Measurements from ENCODE around the gene PANK2.

Gene PANK2

DNA sequence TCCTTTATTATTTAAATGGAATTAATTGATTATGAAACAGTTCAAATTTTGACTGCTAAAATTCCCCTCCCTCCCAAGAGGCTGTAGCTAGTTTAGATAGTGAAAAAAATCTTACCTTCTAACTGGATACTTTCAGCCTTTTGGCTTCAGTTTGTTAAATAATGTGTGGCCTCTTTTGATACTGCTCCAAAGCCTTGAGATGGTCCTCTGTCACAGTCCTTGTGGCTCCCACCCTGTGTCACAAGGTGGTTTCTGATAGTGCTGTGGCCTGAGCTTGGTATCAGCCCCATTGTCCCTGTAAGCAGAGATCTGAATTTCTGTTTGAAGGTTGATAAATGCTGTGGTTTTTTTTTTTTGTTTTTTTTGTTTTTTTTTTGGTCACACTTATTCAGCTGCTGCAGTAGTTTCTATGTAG is 20.8 kb downstream of the PANK2 start:
- H3K9me3 ChIP-seq (ENCODE audit: control insufficient read depth in 2 of 2, low read length in 2 of 2), result no peaks in the 10 kb centered on the region
- H3K4me3 ChIP-seq (ENCODE audit: low read length in 2 of 2), result no peak overlapping the region
- H3K27ac ChIP-seq (ENCODE audit: low read depth in 2 of 2, low read length in 2 of 2), result no peak overlapping the region
- H3K4me1 ChIP-seq (ENCODE audit: control insufficient read depth in 2 of 2, insufficient read depth in 2 of 2, low read length in 2 of 2), result peaks cover 14 to 19% of the 10 kb centered on the region in 2 donors
- H3K36me3 ChIP-seq (ENCODE audit: control insufficient read depth in 2 of 2, insufficient read depth in 2 of 2, low read length in 2 of 2), result peaks cover 17 to 18% of the 10 kb centered on the region in 2 donors
- no peak overlapping the region for H3K9ac ChIP-seq (ENCODE audit: low read depth in 1 of 2, low read length in 2 of 2)
- H3K27me3 ChIP-seq (ENCODE audit: control insufficient read depth in 2 of 2, insufficient read depth in 2 of 2, low read length in 2 of 2), result no peaks in the 10 kb centered on the region

DNA sequence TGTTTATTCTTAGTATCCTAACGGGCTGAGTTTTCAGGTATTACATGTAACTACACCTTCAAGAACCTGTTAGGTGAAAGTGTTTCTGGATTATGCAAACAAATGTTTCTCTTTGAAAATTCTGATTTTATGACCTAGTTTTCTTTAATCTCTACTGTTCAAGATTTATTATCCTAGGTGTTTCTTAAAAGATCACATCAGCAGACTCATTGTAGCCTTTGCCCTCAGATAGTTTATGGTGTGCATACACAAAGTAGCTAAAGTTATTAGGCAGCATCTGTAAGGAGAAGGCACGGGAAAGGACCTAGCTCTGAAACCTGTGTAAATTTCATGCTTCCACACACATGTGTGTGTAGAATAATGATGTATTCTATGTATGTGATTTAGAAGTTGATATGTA is 21.7 kb downstream of the PANK2 start:
- Histone ChIP-seq H3K4me3 (ENCODE audit: low read length in 2 of 2) (no peak overlapping the region), H3K27me3 (ENCODE audit: control insufficient read depth in 2 of 2, insufficient read depth in 2 of 2, low read length in 2 of 2) (no peaks in the 10 kb centered on the region), H3K4me1 (ENCODE audit: control insufficient read depth in 2 of 2, insufficient read depth in 2 of 2, low read length in 2 of 2) (peaks cover 14 to 19% of the 10 kb centered on the region in 2 donors), H3K36me3 (ENCODE audit: control insufficient read depth in 2 of 2, insufficient read depth in 2 of 2, low read length in 2 of 2) (peaks cover 17 to 18% of the 10 kb centered on the region in 2 donors), H3K27ac (ENCODE audit: low read depth in 2 of 2, low read length in 2 of 2) (no peak overlapping the region), H3K9ac (ENCODE audit: low read depth in 1 of 2, low read length in 2 of 2) (no peak overlapping the region), H3K9me3 (ENCODE audit: control insufficient read depth in 2 of 2, low read length in 2 of 2) (no peaks in the 10 kb centered on the region)

DNA sequence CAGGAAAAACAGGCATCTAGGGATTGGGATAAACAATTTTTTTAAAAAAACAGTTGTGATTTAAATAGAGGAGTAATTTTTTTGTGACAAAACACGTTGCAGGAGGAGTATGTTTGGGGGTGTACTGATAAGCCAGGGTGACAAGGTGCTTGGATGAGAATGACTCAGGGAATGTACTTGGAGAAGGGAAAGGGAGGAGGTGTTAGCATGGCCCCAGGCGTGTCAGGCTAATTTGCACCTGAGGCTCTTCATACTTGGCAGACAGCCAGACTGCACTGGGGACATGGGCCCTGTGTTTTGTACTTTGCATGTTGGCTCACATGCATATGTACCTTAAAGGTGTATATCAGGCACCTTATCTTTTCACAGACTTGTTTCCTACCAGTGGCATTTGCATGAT is 22.8 kb downstream of the PANK2 start:
- Histone ChIP-seq H3K9ac (ENCODE audit: low read depth in 1 of 2, low read length in 2 of 2) (no peak overlapping the region), H3K27me3 (ENCODE audit: control insufficient read depth in 2 of 2, insufficient read depth in 2 of 2, low read length in 2 of 2) (no peaks in the 10 kb centered on the region), H3K27ac (ENCODE audit: low read depth in 2 of 2, low read length in 2 of 2) (no peak overlapping the region), H3K4me1 (ENCODE audit: control insufficient read depth in 2 of 2, insufficient read depth in 2 of 2, low read length in 2 of 2) (peaks cover 14 to 19% of the 10 kb centered on the region in 2 donors), H3K36me3 (ENCODE audit: control insufficient read depth in 2 of 2, insufficient read depth in 2 of 2, low read length in 2 of 2) (peaks cover 25 to 26% of the 10 kb centered on the region in 2 donors), H3K9me3 (ENCODE audit: control insufficient read depth in 2 of 2, low read length in 2 of 2) (no peaks in the 10 kb centered on the region), H3K4me3 (ENCODE audit: low read length in 2 of 2) (no peak overlapping the region)

DNA sequence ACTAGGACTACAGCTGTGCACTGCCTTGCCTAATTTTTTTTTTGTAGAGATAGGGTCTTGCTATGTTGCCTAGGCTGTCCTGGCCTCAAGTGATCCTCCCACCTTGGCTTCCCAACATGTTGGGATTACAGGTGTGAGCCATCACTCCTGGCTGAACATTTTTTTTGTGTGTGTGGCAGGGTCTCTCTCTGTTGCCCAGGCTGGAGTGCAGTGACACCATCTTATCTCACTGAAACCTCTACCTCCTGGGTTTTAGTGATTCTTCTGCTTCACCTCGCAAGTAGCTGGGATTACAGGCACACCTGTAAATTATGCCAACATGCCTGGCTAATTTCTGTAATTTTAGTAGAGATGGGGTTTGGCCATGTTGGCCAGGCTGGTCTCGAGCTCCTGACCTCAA is 25.3 kb downstream of the PANK2 start:
- Histone ChIP-seq H3K27ac (ENCODE audit: low read depth in 2 of 2, low read length in 2 of 2) (no peak overlapping the region), H3K9ac (ENCODE audit: low read depth in 1 of 2, low read length in 2 of 2) (no peak overlapping the region), H3K4me3 (ENCODE audit: low read length in 2 of 2) (no peak overlapping the region), H3K27me3 (ENCODE audit: control insufficient read depth in 2 of 2, insufficient read depth in 2 of 2, low read length in 2 of 2) (no peaks in the 10 kb centered on the region), H3K9me3 (ENCODE audit: control insufficient read depth in 2 of 2, low read length in 2 of 2) (no peaks in the 10 kb centered on the region), H3K4me1 (ENCODE audit: control insufficient read depth in 2 of 2, insufficient read depth in 2 of 2, low read length in 2 of 2) (peaks cover 14 to 19% of the 10 kb centered on the region in 2 donors), H3K36me3 (ENCODE audit: control insufficient read depth in 2 of 2, insufficient read depth in 2 of 2, low read length in 2 of 2) (peaks cover 31 to 32% of the 10 kb centered on the region in 2 donors)

DNA sequence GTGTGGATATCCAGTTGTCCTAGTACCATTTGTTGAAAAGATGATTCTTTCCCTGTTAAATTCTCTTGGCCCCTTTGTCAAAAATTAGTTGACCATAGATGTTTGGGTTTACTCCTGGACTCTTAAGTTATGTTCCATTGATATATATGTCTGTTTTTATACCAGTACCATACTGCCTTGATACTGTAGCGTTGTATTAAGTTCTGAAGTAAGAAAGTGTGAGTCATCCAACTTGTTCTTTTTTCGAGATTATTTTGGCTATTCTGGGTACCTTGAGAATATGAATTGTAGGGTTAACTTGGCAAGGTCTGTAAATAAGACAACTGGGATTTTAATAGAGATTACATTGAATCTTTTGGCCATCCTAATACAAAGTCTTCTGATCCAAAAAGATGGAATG is 26.5 kb downstream of the PANK2 start:
- Histone ChIP-seq H3K4me3 (ENCODE audit: low read length in 2 of 2) (no peak overlapping the region), H3K9ac (ENCODE audit: low read depth in 1 of 2, low read length in 2 of 2) (no peak overlapping the region), H3K36me3 (ENCODE audit: control insufficient read depth in 2 of 2, insufficient read depth in 2 of 2, low read length in 2 of 2) (peaks cover 29 to 33% of the 10 kb centered on the region in 2 donors), H3K4me1 (ENCODE audit: control insufficient read depth in 2 of 2, insufficient read depth in 2 of 2, low read length in 2 of 2) (peaks cover 9 to 13% of the 10 kb centered on the region in 2 donors), H3K27ac (ENCODE audit: low read depth in 2 of 2, low read length in 2 of 2) (no peak overlapping the region), H3K9me3 (ENCODE audit: control insufficient read depth in 2 of 2, low read length in 2 of 2) (no peaks in the 10 kb centered on the region), H3K27me3 (ENCODE audit: control insufficient read depth in 2 of 2, insufficient read depth in 2 of 2, low read length in 2 of 2) (no peaks in the 10 kb centered on the region)

DNA sequence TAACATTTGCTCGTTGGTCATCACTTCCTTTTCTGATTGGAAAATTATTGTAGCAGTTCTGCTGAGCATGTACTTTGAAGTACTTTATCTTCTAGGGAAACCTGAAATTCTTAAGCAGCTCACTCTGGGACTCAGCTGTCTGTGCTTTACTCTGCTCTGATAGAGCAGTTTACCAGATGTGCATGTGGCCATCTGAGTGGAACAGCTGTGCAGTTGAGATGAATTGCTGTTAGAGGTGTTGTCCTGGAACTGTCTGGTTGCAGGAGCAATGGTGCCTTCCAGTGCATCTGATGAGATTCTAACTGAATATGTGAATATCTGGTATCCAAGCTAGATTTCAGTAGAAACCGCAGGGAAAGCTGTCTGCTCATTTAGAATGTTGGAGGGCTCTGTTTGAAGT is 27.2 kb downstream of the PANK2 start:
- Histone ChIP-seq H3K9ac (ENCODE audit: low read depth in 1 of 2, low read length in 2 of 2) (no peak overlapping the region), H3K4me3 (ENCODE audit: low read length in 2 of 2) (no peak overlapping the region), H3K27me3 (ENCODE audit: control insufficient read depth in 2 of 2, insufficient read depth in 2 of 2, low read length in 2 of 2) (no peaks in the 10 kb centered on the region), H3K4me1 (ENCODE audit: control insufficient read depth in 2 of 2, insufficient read depth in 2 of 2, low read length in 2 of 2) (peaks cover 9 to 13% of the 10 kb centered on the region in 2 donors), H3K36me3 (ENCODE audit: control insufficient read depth in 2 of 2, insufficient read depth in 2 of 2, low read length in 2 of 2) (peaks cover 31 to 33% of the 10 kb centered on the region in 2 donors), H3K27ac (ENCODE audit: low read depth in 2 of 2, low read length in 2 of 2) (no peak overlapping the region), H3K9me3 (ENCODE audit: control insufficient read depth in 2 of 2, low read length in 2 of 2) (no peaks in the 10 kb centered on the region)

DNA sequence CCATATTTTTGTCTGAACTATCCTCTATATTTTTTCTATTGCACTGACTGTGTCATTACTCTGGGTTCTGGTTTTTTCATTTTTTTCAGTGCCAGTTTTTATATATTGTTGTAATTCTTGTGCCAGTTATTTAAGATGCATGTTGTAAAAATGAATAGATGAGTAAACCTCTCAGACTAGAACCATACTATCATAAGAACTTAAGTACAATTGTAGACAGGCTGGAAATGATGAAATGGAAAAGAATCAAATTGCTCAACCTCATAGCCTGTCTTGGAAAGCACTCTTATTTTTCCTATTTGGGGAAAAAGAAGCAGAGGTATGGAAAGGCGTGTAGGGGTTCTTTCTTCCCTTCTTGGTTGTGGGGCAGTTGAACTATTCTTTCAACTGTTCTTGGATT is 30.2 kb downstream of the PANK2 start:
- H3K9me3 ChIP-seq (ENCODE audit: control insufficient read depth in 2 of 2, low read length in 2 of 2), result no peaks in the 10 kb centered on the region
- no peaks in the 10 kb centered on the region for H3K27me3 ChIP-seq (ENCODE audit: control insufficient read depth in 2 of 2, insufficient read depth in 2 of 2, low read length in 2 of 2)
- no peak overlapping the region for H3K27ac ChIP-seq (ENCODE audit: low read depth in 2 of 2, low read length in 2 of 2)
- H3K9ac ChIP-seq (ENCODE audit: low read depth in 1 of 2, low read length in 2 of 2), result no peak overlapping the region
- H3K4me3 ChIP-seq (ENCODE audit: low read length in 2 of 2), result no peak overlapping the region
- peaks cover 3 to 5% of the 10 kb centered on the region in 2 donors for H3K4me1 ChIP-seq (ENCODE audit: control insufficient read depth in 2 of 2, insufficient read depth in 2 of 2, low read length in 2 of 2)
- peaks cover 39 to 50% of the 10 kb centered on the region in 2 donors for H3K36me3 ChIP-seq (ENCODE audit: control insufficient read depth in 2 of 2, insufficient read depth in 2 of 2, low read length in 2 of 2)

DNA sequence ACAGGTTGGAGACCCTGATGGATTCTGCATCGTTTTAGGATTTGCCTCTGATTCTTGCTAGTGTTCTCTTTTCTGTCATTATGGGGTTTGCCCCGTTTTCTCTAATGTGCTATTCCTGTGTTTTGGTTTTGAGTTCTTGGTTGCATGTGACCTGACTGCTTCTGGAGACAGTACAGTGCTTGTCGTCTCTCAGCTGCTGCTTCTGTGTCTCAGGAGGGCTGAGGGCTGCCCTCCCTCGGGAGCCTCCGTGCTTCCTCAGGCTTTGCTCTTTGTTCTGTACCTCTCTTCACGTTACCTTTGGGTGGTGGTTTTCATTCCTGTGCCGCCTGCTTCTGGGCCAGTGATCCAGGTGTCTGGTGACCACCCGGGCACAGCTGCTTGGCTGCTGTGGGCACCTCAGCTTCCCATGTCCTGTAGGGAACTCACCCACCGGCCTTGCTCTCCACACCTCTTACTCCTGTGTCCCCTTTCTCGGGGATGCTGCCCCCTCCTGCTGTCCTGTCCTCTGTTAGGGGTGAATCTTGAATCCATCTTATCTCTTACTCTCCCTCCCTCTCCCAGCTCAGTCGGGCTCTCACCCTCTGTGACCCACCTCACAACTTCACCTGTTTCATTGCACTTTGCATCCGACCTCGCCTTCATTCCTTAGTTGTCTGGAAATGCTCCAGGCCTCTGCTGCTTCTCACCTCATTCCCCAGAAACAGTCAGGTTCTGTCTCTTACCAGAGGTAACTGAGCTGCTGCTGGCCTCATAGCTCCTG is 33.2 kb downstream of the PANK2 start:
- Histone ChIP-seq H3K36me3 (ENCODE audit: control insufficient read depth in 2 of 2, insufficient read depth in 2 of 2, low read length in 2 of 2) (peaks cover 27 to 52% of the 10 kb centered on the region in 2 donors), H3K4me3 (ENCODE audit: low read length in 2 of 2) (no peak overlapping the region), H3K9me3 (ENCODE audit: control insufficient read depth in 2 of 2, low read length in 2 of 2) (no peaks in the 10 kb centered on the region), H3K4me1 (ENCODE audit: control insufficient read depth in 2 of 2, insufficient read depth in 2 of 2, low read length in 2 of 2) (no peaks in the 10 kb centered on the region), H3K9ac (ENCODE audit: low read depth in 1 of 2, low read length in 2 of 2) (no peak overlapping the region), H3K27ac (ENCODE audit: low read depth in 2 of 2, low read length in 2 of 2) (no peak overlapping the region), H3K27me3 (ENCODE audit: control insufficient read depth in 2 of 2, insufficient read depth in 2 of 2, low read length in 2 of 2) (no peaks in the 10 kb centered on the region)

DNA sequence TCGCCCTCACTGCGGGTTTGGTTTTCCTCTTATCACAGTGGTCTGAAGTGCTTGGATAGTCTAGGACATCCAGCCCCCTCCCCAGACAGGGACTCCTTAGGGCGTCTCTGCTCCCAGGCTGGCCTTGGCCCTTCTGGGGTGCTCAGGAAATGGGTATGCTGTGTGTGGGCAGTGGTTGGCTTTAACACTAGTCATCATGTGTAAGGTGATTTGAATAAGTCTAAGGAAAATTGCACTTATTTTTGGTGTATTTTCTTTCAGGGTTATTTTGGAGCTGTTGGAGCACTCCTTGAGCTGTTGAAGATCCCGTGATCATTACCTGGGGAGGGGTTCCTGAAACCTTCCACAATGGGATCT is 33.8 kb downstream of the PANK2 start:
- H3K9ac ChIP-seq (ENCODE audit: low read depth in 1 of 2, low read length in 2 of 2), result no peak overlapping the region
- no peak overlapping the region for H3K27ac ChIP-seq (ENCODE audit: low read depth in 2 of 2, low read length in 2 of 2)
- no peaks in the 10 kb centered on the region for H3K4me1 ChIP-seq (ENCODE audit: control insufficient read depth in 2 of 2, insufficient read depth in 2 of 2, low read length in 2 of 2)

DNA sequence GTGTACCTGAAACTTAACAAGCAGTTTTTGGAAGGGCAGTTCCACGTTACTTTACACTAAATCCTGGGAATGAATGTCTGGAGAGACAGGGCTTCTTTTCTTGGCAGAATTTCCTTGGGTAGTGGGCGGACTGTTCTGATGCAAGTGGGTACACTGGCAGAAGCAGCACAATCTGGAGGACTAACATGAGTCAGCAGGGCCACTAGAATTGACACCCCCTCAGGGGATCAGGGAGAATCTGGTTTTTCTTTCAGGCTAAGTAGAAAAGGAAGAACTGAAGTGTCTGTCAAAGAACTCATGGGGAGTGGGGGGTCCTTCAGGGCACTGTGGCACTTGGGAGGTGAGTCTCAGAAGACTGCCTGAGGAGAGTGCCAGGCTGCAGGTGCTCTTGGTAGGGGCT is 34.6 kb downstream of the PANK2 start:
- H3K9me3 ChIP-seq (ENCODE audit: control insufficient read depth in 2 of 2, low read length in 2 of 2), result no peaks in the 10 kb centered on the region
- no peaks in the 10 kb centered on the region for H3K27me3 ChIP-seq (ENCODE audit: control insufficient read depth in 2 of 2, insufficient read depth in 2 of 2, low read length in 2 of 2)
- H3K36me3 ChIP-seq (ENCODE audit: control insufficient read depth in 2 of 2, insufficient read depth in 2 of 2, low read length in 2 of 2), result peaks cover 21 to 45% of the 10 kb centered on the region in 2 donors
- H3K27ac ChIP-seq (ENCODE audit: low read depth in 2 of 2, low read length in 2 of 2), result no peak overlapping the region
- H3K4me3 ChIP-seq (ENCODE audit: low read length in 2 of 2), result no peak overlapping the region
- H3K9ac ChIP-seq (ENCODE audit: low read depth in 1 of 2, low read length in 2 of 2), result no peak overlapping the region
- no peaks in the 10 kb centered on the region for H3K4me1 ChIP-seq (ENCODE audit: control insufficient read depth in 2 of 2, insufficient read depth in 2 of 2, low read length in 2 of 2)

More for the DNA sequence above, 33.8 kb downstream of the PANK2 start:
- Histone ChIP-seq H3K4me3 (ENCODE audit: low read length in 2 of 2) (no peak overlapping the region), H3K27me3 (ENCODE audit: control insufficient read depth in 2 of 2, insufficient read depth in 2 of 2, low read length in 2 of 2) (no peaks in the 10 kb centered on the region), H3K9me3 (ENCODE audit: control insufficient read depth in 2 of 2, low read length in 2 of 2) (no peaks in the 10 kb centered on the region), H3K36me3 (ENCODE audit: control insufficient read depth in 2 of 2, insufficient read depth in 2 of 2, low read length in 2 of 2) (peaks cover 27 to 52% of the 10 kb centered on the region in 2 donors)
